Ovary (tissue), 3 donors: ENCODE measurements around the gene MAT2A.

ENCODE experiments used
- EP300 ChIP-seq: sonication (generic); formaldehyde crosslinking; IDR thresholded peaks from one replicate; pipeline ENCODE4 v1.6.1; 2017; ENCODE audit warnings: antibody characterized with exemption
- POLR2A ChIP-seq: fragments of 450-650 bp; IDR thresholded peaks from one replicate; pipeline ENCODE4 v1.6.1; 2017; ENCODE audit warnings: antibody characterized with exemption, mild to moderate bottlenecking, moderate library complexity
- TF ChIP-seq, protein P1 (sequence below), 3 donors: fragments of 450-650 bp in 2 of 3; fragments of 200-600 bp in 1 of 3; IDR thresholded peaks; one replicate each; pipeline versions ENCODE4 v1.5.1 to v1.8.0; 2016 to 2022; ENCODE audit warnings: antibody characterized with exemption in 3 of 3, mild to moderate bottlenecking in 1 of 3
- donor health status: DM: no; HTN: no; CAD: no.

DNA sequence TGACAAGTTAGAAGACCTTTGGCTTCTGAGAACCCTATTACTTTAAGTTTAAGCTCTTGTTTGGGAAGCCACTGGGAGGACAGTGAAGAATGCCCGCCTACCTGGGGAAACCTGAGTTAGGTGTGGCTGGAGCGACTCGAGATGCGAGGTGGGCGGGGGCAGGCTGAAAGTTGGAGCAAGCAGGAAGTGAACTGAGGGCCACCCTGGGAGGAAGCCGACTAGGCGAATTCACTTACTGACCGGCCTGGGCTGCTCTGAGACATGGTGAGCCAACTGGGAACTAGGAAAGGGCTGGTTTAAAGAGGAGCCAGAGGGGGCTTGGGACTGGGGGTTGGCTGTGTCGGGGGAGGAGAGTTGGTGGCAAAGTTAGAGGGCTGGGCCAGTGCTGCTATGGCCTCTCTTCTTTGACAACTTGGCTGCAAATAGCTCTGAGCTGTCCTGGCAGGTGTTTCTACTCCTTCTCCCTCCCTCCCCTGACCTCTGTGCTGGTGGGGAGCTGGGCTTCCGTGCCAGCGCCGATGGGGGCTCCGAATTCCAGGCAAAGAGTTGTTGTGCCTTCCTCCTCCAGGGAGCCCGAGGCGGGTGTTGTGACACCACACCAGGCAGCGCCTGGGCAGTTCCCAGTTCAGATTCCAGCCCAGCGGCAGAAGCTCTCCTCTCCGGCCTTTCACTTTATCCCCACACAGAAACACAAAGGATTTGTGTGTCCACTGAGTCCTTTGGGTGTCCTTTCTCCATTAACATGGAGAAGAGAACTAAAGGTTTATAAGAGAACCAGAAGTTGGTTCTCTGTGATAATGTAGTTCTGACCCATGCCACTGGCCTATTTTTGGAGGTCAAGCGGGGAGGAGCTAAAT, 38.6 kb downstream of the MAT2A start, which contains the start of gene VAMP8:
- TF ChIP-seq, protein P1, sequence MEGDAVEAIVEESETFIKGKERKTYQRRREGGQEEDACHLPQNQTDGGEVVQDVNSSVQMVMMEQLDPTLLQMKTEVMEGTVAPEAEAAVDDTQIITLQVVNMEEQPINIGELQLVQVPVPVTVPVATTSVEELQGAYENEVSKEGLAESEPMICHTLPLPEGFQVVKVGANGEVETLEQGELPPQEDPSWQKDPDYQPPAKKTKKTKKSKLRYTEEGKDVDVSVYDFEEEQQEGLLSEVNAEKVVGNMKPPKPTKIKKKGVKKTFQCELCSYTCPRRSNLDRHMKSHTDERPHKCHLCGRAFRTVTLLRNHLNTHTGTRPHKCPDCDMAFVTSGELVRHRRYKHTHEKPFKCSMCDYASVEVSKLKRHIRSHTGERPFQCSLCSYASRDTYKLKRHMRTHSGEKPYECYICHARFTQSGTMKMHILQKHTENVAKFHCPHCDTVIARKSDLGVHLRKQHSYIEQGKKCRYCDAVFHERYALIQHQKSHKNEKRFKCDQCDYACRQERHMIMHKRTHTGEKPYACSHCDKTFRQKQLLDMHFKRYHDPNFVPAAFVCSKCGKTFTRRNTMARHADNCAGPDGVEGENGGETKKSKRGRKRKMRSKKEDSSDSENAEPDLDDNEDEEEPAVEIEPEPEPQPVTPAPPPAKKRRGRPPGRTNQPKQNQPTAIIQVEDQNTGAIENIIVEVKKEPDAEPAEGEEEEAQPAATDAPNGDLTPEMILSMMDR (IDR thresholded peaks at IDR 0.05) = no peak
- TF ChIP-seq POLR2A (no peak), EP300 (no peak)
